Neural progenitor cell (in vitro differentiated cells): ENCODE data around the gene DHFR2.

ENCODE experiments used
- CTCF ChIP-seq: fragments of 200-600 bp; sonication (generic); IDR thresholded peaks from 2 replicates; pipeline ENCODE4 v1.5.1; 2017; ENCODE audit warnings: antibody characterized with exemption, mild to moderate bottlenecking
- EZH2 ChIP-seq: fragments of 200-600 bp; sonication (generic); IDR thresholded peaks from 2 replicates; pipeline ENCODE4 v1.6.1; 2017; ENCODE audit warnings: antibody characterized with exemption, mild to moderate bottlenecking, moderate library complexity
- EZH2phosphoT487 ChIP-seq: fragments of 200-600 bp; sonication (generic); IDR thresholded peaks from 2 replicates; pipeline ENCODE4 v1.6.1; 2017; ENCODE audit warnings: antibody characterized with exemption

- TF ChIP-seq CTCF (no peak), EZH2phosphoT487 (no peak), EZH2 (no peak)
Measured at GRCh38 chr3:94089126-94089525, 26.4 kb upstream of the DHFR2 start.
